ENCODE measurements around the gene KDM2B.

KDM2B gene

DNA sequence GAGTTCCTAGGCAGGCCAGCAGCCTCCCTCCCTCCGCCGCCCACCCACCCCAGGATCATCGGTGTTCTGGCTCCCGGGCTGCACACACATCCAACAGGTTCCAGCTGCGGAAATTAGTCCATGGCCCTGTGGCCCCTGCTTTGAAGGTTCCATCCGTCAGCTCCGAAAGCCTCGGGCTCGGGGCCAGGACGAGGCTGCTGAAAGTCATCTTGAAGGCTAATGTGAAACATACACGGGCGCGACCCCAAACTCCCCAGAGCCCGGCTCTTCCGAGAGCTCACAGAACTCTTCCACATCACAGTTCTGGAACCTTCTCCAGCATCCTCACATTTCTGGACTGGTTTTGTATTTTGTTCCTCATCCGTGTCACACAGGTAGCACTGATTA is 19.8 kb downstream of the KDM2B start:
- DNase-seq (ENCODE audit: low read depth): no peak

DNA sequence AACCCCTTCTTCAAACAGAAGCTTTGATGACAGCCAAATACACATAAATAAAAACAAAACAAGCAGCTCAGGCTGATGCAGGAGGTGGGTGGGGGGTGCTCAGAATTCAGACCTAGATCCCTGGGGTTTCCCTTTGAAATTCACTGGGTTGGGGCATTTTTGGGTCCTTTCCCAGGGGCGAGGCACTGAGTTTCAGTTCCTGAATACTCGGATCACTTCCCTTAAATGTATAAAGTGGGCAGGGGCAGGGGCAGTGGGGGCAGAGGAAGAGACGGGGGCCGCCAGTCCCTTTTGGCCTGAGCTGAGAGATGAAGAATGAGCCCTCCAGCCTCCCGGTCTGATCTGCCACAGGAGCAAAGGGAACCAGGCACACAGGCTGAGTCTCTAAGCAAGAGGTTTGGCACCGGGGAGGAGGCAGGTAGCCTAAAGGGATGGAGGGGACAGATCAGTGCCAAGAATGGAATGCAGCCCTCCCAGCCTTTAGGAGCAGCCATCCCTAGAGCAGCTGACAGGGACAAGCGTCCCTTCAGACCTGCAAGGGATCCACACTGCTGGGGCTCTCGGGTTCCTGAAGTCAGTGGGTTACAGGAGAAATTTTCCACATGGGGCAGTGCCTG is 20.3 kb downstream of the KDM2B start:
- no peak for DNase-seq (ENCODE audit: low read depth)

DNA sequence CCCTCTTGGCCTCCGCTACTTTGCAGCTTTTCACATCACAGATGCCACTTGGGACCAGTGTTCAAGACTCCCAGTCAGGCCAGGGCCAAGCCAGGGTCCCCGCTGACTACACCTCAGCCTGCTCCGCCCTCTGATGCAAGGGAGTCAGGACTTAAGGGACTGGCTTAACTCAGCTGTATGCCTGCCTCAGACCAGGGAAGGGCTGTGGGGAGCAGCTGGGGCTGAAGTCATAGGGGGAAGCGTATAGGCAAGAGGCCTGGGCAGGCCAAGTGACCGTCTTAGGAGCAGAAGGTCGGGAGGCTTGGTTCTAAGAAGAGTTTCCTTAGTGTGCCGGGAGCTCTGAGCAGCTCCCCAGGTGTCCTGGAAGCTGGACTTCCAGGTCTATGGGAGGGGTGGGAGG is 21.9 kb downstream of the KDM2B start:
- no peak for DNase-seq (ENCODE audit: low read depth)

DNA sequence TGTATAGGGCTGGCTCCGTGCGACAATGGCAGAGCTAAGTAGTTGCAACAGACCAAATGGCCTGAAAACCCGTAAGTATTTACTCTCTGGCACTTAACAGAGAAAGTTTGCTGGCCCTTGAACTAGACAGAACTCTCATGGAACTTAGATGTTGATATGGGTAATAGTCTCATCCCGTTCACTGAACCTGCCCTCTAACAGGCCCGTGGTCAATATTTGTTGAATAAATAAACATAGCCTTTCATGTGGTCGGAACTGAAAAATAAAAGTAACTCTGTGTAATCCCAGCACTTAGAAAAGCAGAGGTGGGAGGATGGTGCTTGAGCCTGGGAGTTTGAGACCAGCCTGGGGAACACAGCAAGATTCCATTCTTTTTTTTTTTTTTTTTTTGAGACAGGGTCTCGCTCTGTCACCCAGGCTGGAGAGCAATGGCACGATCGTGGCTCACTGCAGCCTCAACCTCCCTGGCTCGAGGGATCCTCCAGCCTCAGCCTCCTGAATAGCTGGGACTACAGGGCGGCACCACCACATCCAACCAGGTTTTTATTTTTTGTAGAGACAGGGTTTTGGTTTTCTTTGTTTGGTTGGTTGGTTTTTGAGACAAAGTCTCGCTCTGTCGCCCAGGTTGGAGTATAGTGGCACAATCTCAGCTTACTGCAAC is 29.7 kb downstream of the KDM2B start:
- no peak for DNase-seq (ENCODE audit: low read depth)

DNA sequence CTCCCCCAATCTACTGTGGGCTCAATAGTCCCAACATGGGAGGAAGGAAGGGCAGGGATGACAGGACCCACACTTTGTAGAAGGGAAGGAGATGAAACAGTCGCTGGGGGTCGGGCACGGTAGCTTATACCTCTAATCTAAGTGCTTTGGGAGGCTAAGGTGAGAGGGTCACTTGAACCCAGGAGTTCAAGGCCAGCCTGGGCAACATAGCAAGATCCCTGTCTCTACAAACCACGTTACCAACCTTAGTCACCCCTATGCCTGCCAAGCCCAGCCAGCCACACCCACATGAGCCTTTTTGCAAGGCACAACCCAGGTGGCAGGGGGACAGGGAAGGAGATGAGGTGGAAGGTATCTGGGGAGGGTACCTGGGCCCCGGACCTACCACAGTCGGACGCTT is 31.7 kb downstream of the KDM2B start:
- DNase-seq (ENCODE audit: low read depth): no peak

DNA sequence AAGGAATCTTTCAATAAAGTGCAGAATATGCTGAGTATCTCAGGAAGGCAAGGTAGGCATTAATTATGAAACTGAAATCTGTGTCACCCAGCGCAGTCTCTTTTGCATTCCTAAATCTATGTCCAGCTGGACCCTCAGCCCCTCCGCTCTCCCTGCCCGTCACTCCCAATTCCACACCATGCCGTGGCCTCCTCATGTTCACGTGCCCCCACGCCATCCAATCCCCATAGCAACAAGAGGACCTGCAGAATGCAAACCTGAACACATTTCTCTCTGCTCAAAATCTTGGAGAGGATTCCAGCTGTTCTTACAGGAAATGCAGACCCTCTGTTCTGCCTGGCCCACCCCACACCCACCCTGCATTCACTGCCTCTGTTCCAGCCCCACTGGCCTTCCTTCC is 35.3 kb downstream of the KDM2B start:
- DNase-seq (ENCODE audit: low read depth): no peak

DNA sequence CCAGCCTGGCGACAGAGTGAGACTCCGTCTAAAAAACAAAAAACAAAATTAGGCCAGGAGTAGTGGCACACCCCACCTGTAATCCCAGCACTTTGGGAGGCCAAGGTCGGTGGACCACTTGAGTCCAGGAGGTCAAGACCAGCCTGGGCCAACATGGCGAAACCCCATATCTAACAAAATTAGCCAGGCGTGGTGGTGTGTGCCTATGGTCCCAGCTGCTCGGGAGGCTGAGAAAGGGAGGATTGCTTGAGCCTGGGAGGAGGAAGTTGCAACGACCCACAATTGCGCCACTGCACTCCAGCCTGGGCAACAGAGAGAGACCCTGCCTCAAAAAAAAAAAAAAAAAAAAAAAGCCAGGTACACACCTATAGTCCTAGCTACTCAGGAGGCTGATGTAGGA is 37.0 kb downstream of the KDM2B start:
- no peak for DNase-seq (ENCODE audit: low read depth)

DNA sequence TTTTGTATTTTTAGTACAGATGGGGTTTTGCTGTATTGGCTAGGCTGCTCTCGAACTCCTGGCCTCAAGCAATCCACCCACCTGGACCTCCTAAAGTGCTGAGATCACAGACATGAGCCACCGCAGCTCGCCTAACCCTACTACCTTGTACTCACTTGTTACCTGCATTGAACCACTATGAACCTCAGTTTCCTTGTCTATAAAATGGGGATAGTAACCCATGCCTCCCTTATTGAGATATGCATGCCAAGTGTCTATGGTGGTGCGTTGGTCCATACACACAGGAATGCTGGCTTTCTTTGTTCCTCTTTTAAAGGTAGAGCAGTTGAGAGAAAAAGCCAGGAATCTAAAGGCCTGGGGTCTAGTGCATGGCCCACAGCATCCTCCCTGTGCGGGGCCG is 40.9 kb downstream of the KDM2B start:
- no peak for DNase-seq (ENCODE audit: low read depth)

DNA sequence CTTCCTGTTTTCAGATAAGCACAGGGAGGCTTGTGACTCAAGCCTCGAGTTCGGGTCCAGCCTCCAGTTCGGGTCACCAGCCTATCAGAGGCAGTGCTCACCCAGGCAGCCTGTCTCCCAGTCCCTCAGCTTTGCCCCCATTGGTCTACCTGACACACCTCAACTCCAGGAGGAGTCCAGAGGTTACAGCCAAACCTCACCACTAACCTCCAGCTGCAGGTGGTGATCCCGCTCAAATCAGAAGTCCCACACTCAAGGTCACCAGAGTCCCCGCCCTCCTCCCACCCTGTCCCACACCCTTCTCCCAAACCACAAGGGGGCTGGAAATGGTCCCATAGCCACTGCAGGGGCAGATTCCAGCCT is 42.1 kb downstream of the KDM2B start:
- no peak for DNase-seq (ENCODE audit: low read depth)

DNA sequence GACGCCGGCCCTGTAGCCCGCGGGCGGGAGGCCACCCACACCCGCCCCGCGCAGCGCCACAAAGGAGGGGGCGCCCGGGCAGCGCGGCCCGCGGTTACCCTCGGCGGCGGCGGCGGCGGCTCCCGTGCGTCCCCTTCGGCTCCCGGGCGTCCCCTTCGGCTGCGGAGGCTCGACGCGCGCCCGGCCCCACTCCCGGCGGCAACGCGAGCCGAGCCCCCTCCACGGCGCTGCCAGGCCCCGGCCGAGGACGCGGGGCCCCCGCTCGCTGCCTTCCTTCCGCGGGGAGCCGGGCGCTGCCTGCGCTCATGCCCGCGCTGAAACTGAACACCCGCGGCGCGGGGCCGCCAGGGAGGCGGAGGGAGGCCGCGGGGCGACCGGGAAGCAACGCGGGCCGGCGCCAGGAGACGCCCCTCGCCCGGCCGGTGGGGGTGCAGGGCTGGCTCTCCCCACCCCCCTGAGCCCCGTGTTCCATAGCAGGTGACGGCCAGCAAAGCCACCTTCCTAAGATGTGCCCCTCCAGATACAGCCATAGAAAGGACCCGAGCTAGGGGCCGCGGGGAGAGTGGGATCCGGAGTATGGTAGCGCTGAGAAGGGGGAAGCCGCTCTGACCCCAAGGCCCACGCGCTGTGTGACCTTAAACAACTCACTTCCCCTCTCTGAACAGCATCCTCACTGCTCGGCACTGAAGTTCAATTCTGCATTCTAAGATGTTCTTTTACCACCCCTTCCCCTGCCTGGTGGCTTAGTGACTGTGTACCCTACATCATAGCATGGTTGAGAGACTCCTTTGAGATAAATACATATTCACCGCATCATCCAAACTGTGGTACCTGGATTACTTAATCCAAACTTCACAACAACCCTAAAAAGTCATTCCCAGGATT is 42.8 kb downstream of the KDM2B start:
- no peak for DNase-seq (ENCODE audit: low read depth)

DNA sequence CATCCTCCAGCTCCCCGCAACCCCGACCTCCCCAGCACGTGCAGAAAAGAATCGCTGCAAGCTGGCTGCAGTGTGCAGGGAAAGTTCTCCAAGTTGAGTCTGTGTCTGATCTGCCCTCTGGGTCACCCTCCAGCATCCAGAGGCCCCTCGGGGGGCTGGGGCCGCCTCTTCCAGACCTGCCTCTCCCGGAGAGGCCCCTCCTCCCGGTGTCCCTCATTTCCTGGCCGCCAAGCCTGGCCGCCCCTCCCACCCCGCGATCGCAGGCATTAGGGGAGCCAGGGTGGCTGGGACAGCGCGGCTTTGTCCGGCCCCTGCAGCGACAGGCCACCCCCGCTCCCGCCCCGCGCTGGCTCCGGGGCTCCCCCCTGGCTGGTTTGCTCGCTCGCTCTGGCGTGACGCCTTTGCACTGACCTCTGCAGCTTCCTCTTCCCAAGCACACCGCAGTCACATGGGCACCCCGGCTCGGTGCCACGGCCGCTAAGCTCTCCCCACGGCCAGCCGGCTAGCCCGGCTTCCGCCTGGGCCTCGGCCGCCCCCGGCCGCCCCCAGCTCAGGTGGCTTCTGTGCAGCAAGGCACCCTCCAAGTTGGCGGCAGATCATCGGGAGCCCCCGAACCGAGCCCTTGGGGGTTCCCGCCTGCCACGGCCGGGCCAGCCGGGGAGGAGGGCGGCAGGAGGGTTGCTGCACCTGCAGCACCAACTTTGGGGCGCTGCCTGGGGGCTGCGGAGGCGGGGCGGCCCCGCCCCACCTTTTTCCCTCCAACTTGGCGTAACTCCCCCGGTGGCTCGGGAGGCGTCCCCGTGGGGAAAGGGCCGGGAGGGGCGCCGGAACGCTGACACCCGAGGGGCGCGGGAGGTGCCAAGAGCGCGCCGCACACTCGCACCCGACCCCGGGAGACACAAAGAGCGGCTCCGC is 43.7 kb downstream of the KDM2B start:
- DNase-seq (ENCODE audit: low read depth): peak; percentile 49

DNA sequence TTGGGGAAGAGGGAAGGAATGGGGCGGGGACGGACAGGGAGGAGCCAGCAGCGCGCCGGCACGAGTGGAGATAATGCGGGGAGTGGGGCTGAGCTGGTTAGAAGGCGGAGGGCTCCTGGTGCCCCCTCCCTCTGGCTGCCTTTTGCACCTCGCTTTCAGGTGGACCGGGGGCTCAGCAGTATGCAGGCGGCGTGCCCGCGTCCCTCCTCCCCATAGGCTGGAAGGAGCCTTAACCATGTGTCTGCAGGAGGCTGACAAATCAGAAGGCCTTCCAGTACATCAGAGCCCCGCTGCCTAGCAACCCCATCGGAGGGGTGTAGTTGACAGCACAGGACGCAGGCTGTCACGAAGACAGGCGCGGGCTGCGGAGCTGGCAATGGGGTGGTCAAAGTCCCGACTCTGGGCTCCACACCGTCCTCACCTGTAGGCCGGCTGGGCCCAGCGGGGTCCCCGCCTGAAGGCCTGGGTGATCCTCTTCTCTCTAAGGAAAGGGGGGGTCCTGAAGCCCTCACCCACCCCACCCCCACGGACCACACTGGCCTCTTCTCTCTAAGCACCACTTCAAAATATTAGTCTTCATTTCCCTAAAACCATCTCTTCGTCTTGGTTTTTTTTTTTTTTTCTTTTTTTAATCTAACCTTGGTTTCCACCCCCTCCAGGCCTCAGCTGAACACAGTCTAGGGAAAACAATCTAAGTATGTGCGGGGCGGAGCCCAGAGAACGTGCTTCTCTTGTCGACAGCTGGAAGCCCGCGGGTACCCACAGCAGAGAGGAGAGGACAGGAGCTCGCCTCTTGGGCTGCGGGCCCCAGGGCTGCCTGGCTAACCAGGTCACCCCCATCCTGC is 44.5 kb downstream of the KDM2B start:
- DNase-seq (ENCODE audit: low read depth): peak; percentile 51

DNA sequence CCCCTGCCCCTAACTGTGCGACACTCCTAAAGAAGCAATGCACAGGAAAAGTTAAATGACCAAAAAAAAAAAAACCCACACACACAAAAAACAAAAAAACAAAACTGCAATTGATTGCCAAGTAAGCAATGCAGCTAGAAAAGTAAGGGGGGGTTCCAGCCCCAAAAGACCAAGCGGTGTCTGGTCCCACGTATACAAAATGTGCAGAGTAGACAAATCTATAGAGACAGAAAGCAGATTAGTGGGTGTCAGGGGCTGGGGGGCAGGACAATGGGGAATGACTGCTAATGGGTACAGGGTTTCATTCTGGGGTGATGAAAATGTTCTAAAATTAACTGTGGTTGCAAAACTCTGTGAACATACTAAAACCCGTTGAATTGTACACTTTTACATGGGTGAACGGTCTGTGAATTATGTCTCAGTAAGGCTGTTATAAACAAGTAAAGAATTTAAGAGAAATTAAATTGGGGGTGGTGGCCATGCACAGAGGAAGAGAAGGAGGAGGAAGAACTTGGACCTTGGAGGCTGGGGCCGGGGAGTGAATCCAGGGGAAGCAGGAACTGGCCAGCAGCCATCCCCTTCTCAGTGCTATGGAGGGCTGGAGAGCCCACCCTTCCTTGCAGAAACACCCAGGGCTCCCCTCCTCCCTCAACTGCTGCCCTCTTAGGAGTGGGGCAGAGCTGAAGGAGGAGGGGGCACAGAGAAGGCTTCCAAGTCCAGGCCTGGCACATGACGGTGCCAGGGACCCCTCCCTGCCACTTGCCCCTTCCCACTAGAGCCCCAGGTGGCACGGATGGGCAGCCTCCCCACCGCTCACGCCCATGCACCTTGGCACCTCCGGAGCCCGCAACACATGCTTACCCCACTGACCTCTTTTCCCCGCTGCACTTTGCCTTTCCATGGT is 45.4 kb downstream of the KDM2B start:
- DNase-seq (ENCODE audit: low read depth): no peak

DNA sequence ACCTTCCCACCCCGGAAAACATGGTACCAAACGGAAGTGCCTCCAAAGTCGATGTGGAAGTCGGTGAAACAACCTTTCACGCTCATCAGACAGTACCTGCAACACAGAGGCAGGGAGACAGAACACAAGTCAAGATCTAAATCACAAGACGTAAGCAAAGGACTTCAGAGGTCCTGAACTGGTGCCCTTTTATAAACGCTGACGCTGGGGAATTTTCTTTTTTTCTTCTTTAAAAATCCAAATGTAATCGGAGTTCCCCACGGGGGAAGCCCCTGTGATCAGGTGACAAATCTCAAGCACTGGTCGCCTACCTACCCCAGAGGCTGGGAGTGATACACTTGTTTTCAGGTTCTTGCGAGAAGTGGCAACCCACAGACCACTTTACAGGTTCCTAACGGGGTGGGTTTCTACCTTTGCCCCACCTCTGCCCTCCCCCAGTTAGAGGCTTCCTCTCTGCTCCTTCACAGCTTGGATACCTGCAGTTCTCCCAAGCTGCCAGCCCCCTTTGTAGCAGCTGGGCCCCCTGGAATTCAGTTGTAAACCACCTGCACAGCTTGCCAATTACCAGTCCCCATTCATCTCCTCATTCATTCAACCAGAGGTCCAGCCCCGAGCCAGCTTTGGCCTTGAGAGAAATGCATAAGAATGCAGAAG is 46.2 kb downstream of the KDM2B start:
- DNase-seq (ENCODE audit: low read depth): peak; percentile 41

DNA sequence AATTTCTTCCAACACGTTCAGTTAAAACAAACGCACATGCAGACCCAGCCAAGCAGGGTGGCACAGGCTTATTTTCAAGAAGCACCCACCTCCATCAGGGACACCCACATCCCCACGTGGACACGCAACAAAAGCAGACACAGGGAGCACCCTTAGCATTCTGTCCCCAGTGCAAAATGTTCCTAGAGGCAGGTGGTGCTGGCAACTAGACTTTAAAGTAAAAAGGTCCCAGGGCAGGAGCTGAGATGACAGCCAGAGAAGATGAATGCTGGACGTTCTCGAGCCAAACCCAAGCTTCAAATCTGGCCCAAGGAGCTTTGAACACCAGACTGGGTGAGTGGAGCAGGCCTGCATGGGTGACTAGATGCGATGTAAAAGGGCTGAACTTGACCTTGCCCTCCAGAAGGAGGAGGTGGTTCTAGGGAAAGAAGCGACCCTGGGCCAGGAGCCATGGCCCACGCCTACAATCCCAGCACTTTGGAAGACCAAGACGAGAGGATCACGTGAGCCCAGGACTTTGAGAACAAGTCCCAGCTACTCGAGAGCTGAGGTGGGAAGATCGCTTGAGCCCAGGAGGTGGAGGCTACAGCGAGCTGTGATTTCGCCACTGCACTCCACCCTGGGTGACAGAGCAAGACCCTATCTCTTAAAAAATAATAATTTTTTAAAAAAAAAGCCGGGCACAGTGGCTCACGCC is 47.3 kb downstream of the KDM2B start:
- DNase-seq (ENCODE audit: low read depth): no peak

DNA sequence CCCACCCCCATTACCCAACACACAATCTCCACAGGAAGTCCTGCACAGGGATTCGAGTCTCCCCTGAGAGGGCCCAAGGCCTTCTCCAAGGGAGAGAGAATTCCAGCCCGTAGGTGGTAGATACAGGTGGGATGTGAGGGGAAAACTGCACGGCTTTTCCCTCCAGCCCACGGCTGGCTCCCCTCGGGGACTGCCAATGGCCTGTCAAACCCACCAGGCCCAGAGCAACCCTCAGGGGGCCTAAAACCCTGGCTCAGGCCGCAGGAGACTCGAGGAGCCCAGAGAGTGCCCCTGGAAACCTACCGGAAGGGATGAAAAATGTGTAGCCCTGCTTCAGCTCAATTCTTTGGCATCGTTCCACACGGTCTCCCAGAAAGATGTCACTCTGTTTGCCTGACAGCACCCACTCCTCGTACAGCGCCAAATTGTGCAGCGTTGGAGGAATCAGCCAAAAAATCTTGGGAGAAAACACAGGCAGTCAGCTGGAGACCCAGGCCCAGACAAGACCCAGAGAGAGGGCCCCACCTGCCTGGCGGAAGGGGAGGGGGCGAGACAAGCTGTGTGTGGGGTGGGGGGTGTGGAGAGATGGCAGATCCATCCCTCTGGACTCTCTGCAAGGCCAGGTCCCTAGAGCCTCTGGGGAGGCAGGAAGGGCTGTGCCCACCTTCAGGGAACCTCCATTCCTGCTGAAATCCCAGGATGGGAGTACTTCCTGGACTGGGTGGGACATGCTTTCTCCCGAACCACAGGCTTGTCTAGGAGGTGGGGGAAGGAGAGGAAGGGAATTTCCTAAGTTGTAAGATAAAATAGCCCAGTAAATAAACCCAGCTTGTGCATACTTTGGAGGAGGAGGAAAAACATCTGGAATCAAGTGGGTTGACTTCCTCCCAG is 48.1 kb downstream of the KDM2B start:
- DNase-seq (ENCODE audit: low read depth): no peak

DNA sequence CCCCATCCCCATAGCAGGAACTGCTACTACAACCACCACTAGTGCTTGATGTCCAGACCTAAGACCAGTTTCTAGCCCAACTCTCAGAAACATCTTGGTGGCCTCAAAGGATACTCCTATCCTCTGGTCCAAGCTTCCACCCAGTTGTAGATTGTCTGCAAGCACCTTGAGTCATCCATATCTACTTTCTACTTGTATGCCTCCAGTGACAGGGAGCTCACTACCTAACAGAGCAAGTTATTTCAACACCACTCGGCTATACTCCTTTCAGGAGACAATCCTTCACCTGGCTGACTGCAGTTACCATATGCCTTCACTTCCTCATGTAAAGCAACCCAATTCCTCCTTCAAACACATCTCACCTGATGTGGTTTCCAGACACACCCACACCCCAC is 49.5 kb downstream of the KDM2B start:
- no peak for DNase-seq (ENCODE audit: low read depth)

Data from activated T-cell treated with anti-CD3 and anti-CD28 coated beads for 48 hours (primary cell).